ENCODE data around the gene SRGAP2C. TPM values are rescaled to one million over a fixed set of nuclear protein-coding genes. Genes with fewer than 3 reads are reported as not detected.
"Not testable (repeated sequence)": the region's sequence is repeated elsewhere in the genome, so short reads cannot be mapped to it uniquely, and the experiment has no call there.

SRGAP2C gene
- total RNA-seq, 1 experiment from 2014 or later = 36.6 TPM

DNA sequence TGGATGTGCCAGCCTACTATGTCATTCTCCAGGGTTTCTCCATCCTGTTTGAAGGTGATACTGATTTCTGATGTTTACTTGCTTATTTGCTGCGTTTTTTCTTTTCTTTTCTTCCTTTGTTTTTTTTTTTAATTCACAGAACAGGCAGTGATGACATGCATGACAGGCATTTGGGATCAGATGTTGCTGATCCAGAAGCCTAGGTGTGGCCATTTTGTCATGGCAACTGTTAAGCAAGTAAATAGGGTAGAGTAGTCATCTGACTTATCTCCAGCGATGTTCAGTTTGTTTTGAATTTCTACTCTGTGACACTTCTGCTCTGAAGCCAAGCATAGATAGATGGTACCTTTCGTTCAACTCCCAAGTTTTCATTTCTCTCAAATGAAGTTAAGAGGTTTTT, 181.4 kb downstream of the SRGAP2C start:
- CTCF ChIA-PET; H3K27ac Mint-ChIP-seq (ENCODE audit: low read depth, unreplicated experiment); H3K4me3 Mint-ChIP-seq (ENCODE audit: unreplicated experiment); intact Hi-C loops (cut with micrococcal nuclease); H3K27me3 Mint-ChIP-seq (ENCODE audit: insufficient read depth, unreplicated experiment); H3K36me3 Mint-ChIP-seq (ENCODE audit: insufficient read depth, unreplicated experiment); H3K4me1 Mint-ChIP-seq (ENCODE audit: insufficient read depth, unreplicated experiment); H3K9me3 Mint-ChIP-seq (ENCODE audit: unreplicated experiment); DNase-seq (ENCODE audit: unreplicated experiment); POLR2A ChIA-PET; BruUV-seq (replicated peaks): not testable (repeated sequence)

DNA sequence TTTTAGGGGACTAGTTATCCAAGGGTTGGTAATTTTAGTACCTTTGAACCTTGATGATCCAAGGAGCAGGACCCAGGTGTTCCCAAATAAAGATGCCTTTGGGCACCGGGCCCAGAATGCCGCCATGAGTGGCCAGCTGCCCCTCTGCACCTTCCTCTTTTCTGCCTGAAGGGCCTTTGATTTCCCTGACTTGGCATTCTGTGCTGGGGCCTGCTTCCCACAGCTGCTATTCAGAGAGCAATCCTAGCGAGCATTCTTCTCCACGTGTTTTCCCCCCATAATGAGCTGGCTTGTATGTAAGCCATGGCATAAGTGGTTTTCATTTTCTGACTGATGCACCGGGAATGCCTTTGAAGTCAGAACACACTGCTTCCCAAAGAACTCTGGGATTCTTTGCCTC, 184.1 kb downstream of the SRGAP2C start:
- DNase-seq (ENCODE audit: unreplicated experiment); intact Hi-C loops (cut with micrococcal nuclease); POLR2A ChIA-PET; CTCF ChIA-PET; H3K27me3 Mint-ChIP-seq (ENCODE audit: insufficient read depth, unreplicated experiment); H3K4me1 Mint-ChIP-seq (ENCODE audit: insufficient read depth, unreplicated experiment); H3K9me3 Mint-ChIP-seq (ENCODE audit: unreplicated experiment); BruUV-seq (replicated peaks); H3K27ac Mint-ChIP-seq (ENCODE audit: low read depth, unreplicated experiment); H3K36me3 Mint-ChIP-seq (ENCODE audit: insufficient read depth, unreplicated experiment); H3K4me3 Mint-ChIP-seq (ENCODE audit: unreplicated experiment): not testable (repeated sequence)

DNA sequence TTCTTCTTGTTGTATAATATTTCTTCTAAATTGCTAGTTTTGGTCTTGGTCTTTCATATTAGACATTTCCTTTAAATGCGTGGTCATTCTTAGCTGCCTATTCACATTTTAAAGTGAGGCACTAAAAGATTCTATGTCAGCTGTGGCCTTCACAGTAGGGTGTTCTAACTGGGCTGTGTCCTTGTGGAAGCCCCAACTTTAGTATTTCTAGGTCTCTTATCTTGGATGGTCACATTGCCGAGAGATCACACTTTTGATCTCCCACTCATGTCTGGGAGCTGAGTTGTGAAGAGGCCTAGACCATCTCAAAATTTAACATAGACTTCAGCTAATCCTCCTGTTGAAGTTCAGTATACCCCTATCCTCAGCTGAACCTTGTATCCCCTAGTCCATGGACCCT, 185.2 kb downstream of the SRGAP2C start:
- DNase-seq (ENCODE audit: unreplicated experiment); H3K4me1 Mint-ChIP-seq (ENCODE audit: insufficient read depth, unreplicated experiment); H3K27me3 Mint-ChIP-seq (ENCODE audit: insufficient read depth, unreplicated experiment); POLR2A ChIA-PET; H3K9me3 Mint-ChIP-seq (ENCODE audit: unreplicated experiment); CTCF ChIA-PET; H3K36me3 Mint-ChIP-seq (ENCODE audit: insufficient read depth, unreplicated experiment); BruUV-seq (replicated peaks); H3K27ac Mint-ChIP-seq (ENCODE audit: low read depth, unreplicated experiment); H3K4me3 Mint-ChIP-seq (ENCODE audit: unreplicated experiment); intact Hi-C loops (cut with micrococcal nuclease): not testable (repeated sequence)

DNA sequence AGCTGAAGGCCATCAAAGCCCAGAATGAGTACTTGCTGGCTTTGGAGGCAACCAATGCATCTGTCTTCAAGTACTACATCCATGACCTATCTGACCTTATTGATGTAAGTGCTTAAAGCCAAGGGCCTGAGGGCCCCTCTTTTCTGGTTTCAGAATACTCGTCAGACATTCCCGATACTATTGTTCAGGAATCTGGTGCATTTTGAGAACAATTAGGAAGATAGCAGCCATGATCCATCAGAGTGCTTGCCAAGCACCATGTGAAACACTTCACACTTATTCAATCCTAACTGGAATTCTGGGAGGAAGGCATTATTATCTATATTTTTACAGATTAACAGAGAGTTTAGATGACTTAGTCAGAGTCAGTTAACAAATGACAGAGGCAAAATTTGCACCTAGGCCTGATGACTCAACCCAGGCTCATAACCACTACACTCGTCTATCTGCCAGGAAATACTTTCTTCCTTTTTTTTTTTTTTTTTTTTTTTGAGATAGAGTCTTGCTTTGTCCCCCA, 190.1 kb downstream of the SRGAP2C start:
- H3K4me1 Mint-ChIP-seq (ENCODE audit: insufficient read depth, unreplicated experiment); H3K27me3 Mint-ChIP-seq (ENCODE audit: insufficient read depth, unreplicated experiment); H3K27ac Mint-ChIP-seq (ENCODE audit: low read depth, unreplicated experiment); H3K9me3 Mint-ChIP-seq (ENCODE audit: unreplicated experiment); H3K36me3 Mint-ChIP-seq (ENCODE audit: insufficient read depth, unreplicated experiment); intact Hi-C loops (cut with micrococcal nuclease); POLR2A ChIA-PET; H3K4me3 Mint-ChIP-seq (ENCODE audit: unreplicated experiment); BruUV-seq (replicated peaks); CTCF ChIA-PET: not testable (repeated sequence)
- DNase-seq (ENCODE audit: unreplicated experiment) = peak; percentile 18

DNA sequence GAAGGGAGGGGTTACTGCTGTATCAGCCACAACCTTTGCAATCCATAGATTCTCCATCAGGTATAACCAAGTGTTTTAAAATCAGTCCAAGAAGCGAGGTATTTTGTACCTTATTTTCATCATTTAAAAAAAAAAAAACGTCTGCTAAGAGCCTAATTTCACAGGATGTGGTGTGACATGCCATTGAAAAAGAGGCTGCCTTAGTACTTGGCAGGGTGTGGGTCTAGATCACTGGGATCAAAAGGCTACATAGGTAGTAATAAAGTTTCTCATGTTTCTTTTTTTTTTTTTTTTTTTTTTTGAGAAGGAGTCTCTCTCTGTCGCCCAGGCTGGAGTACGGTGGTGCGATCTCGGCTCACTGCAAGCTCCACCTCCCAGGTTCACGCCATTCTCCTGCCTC, 192.2 kb downstream of the SRGAP2C start:
- H3K27me3 Mint-ChIP-seq (ENCODE audit: insufficient read depth, unreplicated experiment); H3K27ac Mint-ChIP-seq (ENCODE audit: low read depth, unreplicated experiment); CTCF ChIA-PET; BruUV-seq (replicated peaks); POLR2A ChIA-PET; DNase-seq (ENCODE audit: unreplicated experiment); H3K4me1 Mint-ChIP-seq (ENCODE audit: insufficient read depth, unreplicated experiment); H3K4me3 Mint-ChIP-seq (ENCODE audit: unreplicated experiment); H3K36me3 Mint-ChIP-seq (ENCODE audit: insufficient read depth, unreplicated experiment); intact Hi-C loops (cut with micrococcal nuclease); H3K9me3 Mint-ChIP-seq (ENCODE audit: unreplicated experiment): not testable (repeated sequence)

DNA sequence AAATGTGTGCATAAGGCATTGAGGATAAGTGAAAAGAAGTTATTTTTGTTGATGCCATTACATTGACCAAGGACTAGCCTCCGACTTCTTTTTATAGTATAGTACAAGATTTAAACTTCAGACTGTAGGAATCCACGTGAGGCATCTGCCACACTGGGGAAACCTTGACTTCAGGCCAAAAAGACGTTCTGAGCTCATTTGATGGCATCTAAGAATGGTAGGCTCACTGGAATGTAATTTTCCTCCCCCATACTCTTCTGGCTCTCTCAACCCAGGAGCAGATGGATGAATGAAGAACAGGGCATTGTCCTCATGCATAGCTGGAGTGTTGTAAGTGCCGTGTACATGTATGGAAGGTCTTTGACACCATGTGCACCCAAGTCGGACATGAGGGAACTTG, 194.0 kb downstream of the SRGAP2C start:
- CTCF ChIA-PET; H3K27me3 Mint-ChIP-seq (ENCODE audit: insufficient read depth, unreplicated experiment); DNase-seq (ENCODE audit: unreplicated experiment); H3K4me1 Mint-ChIP-seq (ENCODE audit: insufficient read depth, unreplicated experiment); H3K4me3 Mint-ChIP-seq (ENCODE audit: unreplicated experiment); intact Hi-C loops (cut with micrococcal nuclease); H3K27ac Mint-ChIP-seq (ENCODE audit: low read depth, unreplicated experiment); POLR2A ChIA-PET; H3K9me3 Mint-ChIP-seq (ENCODE audit: unreplicated experiment); BruUV-seq (replicated peaks); H3K36me3 Mint-ChIP-seq (ENCODE audit: insufficient read depth, unreplicated experiment): not testable (repeated sequence)

DNA sequence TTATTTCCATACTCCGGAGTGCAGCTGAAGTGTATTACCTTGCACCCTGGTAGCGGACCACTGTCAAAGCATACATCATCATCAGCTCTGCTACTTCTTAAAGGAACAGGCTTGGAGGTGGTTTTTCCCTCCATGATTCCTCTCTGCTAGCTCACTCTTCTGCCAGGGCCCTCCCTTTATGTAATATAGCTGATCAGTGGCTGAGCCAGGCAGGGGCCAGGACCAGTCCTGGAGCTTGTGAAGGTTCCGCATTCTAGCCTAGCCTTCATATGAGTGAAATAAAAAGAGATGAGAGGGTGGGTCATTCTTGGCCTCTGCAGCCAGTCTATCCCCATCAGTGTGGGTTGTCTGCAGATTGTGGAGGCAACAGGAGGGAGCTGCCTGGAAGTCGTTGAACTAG, 200.0 kb downstream of the SRGAP2C start:
- H3K9me3 Mint-ChIP-seq (ENCODE audit: unreplicated experiment); DNase-seq (ENCODE audit: unreplicated experiment); CTCF ChIA-PET; H3K36me3 Mint-ChIP-seq (ENCODE audit: insufficient read depth, unreplicated experiment); BruUV-seq (replicated peaks); H3K4me3 Mint-ChIP-seq (ENCODE audit: unreplicated experiment); intact Hi-C loops (cut with micrococcal nuclease); H3K27me3 Mint-ChIP-seq (ENCODE audit: insufficient read depth, unreplicated experiment); H3K27ac Mint-ChIP-seq (ENCODE audit: low read depth, unreplicated experiment); H3K4me1 Mint-ChIP-seq (ENCODE audit: insufficient read depth, unreplicated experiment); POLR2A ChIA-PET: not testable (repeated sequence)

DNA sequence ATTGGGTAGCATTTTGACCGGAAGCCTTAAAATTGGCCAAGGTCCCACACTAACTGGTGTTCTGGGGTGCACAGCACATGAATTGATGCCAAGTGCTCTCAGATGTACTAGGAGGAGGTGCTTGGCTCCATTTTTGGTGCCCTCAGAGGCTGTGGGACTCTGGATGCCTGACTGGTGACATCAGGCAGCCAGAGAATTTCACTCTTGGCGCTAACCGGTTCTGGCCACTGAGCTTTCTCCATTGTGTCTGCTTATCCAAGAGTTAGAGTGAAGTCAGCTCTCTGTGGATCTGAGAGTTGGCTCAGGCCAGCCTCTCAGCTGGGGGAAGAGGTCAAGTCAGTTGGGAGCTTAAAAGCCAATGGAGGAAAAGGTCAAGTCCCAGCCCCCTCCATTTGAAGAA, 200.4 kb downstream of the SRGAP2C start:
- BruUV-seq (replicated peaks); H3K4me1 Mint-ChIP-seq (ENCODE audit: insufficient read depth, unreplicated experiment): not testable (repeated sequence)

DNA sequence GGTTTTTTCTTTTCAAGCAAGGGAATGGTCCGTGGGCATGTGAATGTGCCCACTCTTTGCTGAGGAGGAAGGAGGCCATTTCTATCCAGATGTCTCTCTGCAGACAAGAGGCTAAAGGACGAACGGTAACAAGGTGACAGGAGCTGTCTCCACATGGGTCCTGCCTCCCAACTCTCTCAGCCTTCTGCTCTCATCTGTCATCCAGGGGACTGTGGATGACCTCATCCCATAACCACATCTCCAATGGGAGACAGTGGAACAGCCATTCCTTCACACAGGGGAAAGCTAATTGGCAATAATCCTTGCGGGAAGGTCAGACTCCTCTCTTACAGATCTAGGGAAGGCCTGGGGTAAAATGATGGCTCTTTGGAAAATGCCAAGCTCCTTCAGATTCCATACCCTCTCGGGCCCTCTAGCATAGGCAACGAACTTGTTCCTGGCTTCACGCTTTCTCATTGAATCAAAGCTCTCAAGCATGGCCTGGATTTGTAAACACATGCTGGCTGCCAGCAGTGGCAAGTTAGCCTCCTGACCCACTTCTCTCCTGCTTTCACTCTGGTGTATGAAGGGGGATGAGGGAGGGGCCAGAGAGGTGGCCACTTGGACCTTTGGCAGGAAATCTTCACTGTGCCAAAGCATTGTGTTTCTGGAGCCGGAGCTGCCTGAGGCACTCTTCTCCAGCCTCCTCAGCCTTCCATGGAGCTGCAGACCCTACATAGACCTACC, 201.0 kb downstream of the SRGAP2C start:
- H3K36me3 Mint-ChIP-seq (ENCODE audit: insufficient read depth, unreplicated experiment); H3K27ac Mint-ChIP-seq (ENCODE audit: low read depth, unreplicated experiment); H3K27me3 Mint-ChIP-seq (ENCODE audit: insufficient read depth, unreplicated experiment); intact Hi-C loops (cut with micrococcal nuclease); BruUV-seq (replicated peaks); POLR2A ChIA-PET; CTCF ChIA-PET; DNase-seq (ENCODE audit: unreplicated experiment); H3K4me1 Mint-ChIP-seq (ENCODE audit: insufficient read depth, unreplicated experiment); H3K9me3 Mint-ChIP-seq (ENCODE audit: unreplicated experiment); H3K4me3 Mint-ChIP-seq (ENCODE audit: unreplicated experiment): not testable (repeated sequence)

More for the DNA sequence above, 200.4 kb downstream of the SRGAP2C start:
- intact Hi-C loops (cut with micrococcal nuclease); DNase-seq (ENCODE audit: unreplicated experiment); H3K4me3 Mint-ChIP-seq (ENCODE audit: unreplicated experiment); H3K36me3 Mint-ChIP-seq (ENCODE audit: insufficient read depth, unreplicated experiment); CTCF ChIA-PET; H3K27me3 Mint-ChIP-seq (ENCODE audit: insufficient read depth, unreplicated experiment); H3K27ac Mint-ChIP-seq (ENCODE audit: low read depth, unreplicated experiment); POLR2A ChIA-PET; H3K9me3 Mint-ChIP-seq (ENCODE audit: unreplicated experiment): not testable (repeated sequence)
